Measurements from ENCODE around the gene BICC1.

- TF ChIP-seq CTCF (IDR thresholded peaks at IDR 0.05) (no peak), POLR2A (IDR thresholded peaks at IDR 0.05) (no peak), EP300 (IDR thresholded peaks at IDR 0.05) (no peak)
Observed at GRCh38 chr10:58475322-58476277, 37.1 kb upstream of the BICC1 start.
